ENCODE results near the gene SCN8A.

The SCN8A gene

DNA sequence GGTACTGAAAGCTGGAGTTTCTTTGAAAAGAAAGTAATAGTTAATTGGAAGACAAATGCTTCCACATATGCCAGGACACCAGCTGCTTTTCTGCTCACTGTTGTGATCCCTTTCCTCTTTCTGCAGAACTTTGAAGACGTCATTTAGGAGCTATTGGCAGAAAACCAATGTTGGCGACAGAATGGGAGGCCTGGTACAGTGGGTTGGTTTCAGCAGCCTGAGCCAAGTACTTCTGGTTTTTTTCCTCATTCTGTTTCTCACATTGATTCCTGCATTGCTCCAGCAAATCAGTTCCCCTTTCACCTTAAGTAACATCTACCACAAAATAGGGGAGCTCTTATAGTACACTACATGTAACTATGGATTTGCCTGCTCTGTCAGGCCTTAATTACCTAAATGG is 160.6 kb downstream of the SCN8A start:
- H3K27ac ChIP-seq (replicated peaks), result no peak overlapping the region
- TF ChIP-seq SPI1 (IDR thresholded peaks at IDR 0.05; ENCODE audit: borderline replicate concordance, low read depth) (peak; percentile 19; the same call in 1 of the 2 replicates), POLR2AphosphoS5 (IDR thresholded peaks at IDR 0.05; ENCODE audit: low read depth) (no peak)
- H3K27me3 ChIP-seq (ENCODE audit: insufficient read depth, poor library complexity, severe bottlenecking), result peaks cover 7% of the 10 kb centered on the region
- no peak overlapping the region for H3K4me3 ChIP-seq (replicated peaks; ENCODE audit: insufficient read depth, low read length)
- no peak for DNase-seq (ENCODE audit: low read depth in 1 of 2, low spot score in 1 of 2)

DNA sequence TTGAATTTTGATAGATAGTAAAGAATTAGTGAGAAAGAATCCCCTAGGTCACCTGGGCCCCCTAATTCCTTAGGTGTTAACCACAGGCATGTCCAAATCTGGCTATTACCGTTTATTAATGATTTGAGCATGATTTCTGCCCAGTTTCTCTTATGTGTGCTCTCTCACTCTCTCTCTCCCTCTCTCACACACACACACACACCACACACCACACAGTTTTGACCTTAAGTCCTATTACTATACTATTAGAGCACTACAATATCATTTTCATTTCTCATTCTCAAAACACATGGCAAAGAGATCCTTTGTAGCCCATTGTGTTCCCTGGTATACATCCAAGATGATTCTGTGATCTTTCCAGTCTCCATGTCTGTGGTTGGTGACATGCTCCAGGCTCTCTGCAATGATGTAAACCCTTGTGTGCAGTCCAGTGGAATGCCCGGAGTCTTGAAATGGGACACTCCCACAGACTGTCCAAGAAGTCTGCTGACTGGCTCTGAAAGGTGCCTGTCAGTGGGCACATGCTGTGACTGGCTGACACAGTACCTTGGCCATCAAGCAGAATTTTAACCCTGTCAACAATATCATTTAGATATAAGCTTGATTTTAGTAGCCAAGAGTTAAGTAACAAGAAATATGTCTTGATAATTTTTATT is 161.3 kb downstream of the SCN8A start:
- Histone ChIP-seq H3K27me3 (ENCODE audit: insufficient read depth, poor library complexity, severe bottlenecking) (peaks cover 5% of the 10 kb centered on the region), H3K27ac (replicated peaks) (no peak overlapping the region), H3K4me3 (replicated peaks; ENCODE audit: insufficient read depth, low read length) (no peak overlapping the region)
- no peak for TF ChIP-seq CTCF (IDR thresholded peaks at IDR 0.05; ENCODE audit: insufficient read depth, low read length)
- no peak for TF ChIP-seq SPI1 (IDR thresholded peaks at IDR 0.05; ENCODE audit: borderline replicate concordance, low read depth)
- TF ChIP-seq GABPA (IDR thresholded peaks at IDR 0.05; ENCODE audit: low read depth), result no peak
- no peak for TF ChIP-seq POLR2AphosphoS5 (IDR thresholded peaks at IDR 0.05; ENCODE audit: low read depth)
- TF ChIP-seq REST (IDR thresholded peaks at IDR 0.05; ENCODE audit: insufficient replicate concordance, low read depth), result no peak
- no peak for DNase-seq (ENCODE audit: low read depth in 1 of 2, low spot score in 1 of 2)

DNA sequence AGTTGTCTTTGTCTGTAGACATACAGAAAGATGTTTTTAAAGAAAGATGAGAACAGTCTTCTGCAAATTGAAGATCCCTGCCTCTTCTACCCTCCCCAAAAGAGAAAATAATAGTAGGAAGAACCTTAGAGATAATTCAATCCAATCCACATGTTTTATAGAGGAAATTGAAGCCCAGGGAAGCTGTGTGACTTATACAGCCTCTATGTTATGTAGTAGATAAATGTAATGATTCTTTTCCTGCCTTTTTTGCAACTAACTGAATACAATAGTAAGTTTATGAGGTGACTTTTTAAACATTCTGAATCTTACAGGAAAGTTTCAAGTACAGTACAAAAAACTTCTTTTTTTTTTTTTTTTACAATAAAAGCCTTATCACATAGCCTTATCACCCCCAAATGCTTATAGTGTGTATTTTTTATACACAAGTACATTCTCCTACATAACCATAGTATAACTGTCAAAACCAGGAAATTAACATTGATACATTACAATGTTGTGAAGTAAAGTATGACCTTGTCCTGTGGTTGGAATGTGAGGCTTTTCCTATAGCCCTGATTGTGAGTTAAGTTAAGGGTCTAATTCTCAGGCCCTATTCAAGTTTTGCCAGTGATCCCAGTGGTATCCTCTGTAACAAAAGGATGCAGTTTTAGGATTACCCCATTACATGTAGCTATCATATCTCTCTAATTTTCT is 163.1 kb downstream of the SCN8A start:
- peaks cover 2% of the 10 kb centered on the region for H3K27me3 ChIP-seq (ENCODE audit: insufficient read depth, poor library complexity, severe bottlenecking)
- DNase-seq (ENCODE audit: low read depth in 1 of 2, low spot score in 1 of 2), result no peak
- no peak overlapping the region for H3K27ac ChIP-seq (replicated peaks)
- no peak overlapping the region for H3K4me3 ChIP-seq (replicated peaks; ENCODE audit: insufficient read depth, low read length)
- TF ChIP-seq CTCF (IDR thresholded peaks at IDR 0.05; ENCODE audit: insufficient read depth, low read length), result no peak
- TF ChIP-seq GABPA (IDR thresholded peaks at IDR 0.05; ENCODE audit: low read depth), result no peak
- no peak for TF ChIP-seq SPI1 (IDR thresholded peaks at IDR 0.05; ENCODE audit: borderline replicate concordance, low read depth)
- TF ChIP-seq REST (IDR thresholded peaks at IDR 0.05; ENCODE audit: insufficient replicate concordance, low read depth), result no peak
- TF ChIP-seq POLR2AphosphoS5 (IDR thresholded peaks at IDR 0.05; ENCODE audit: low read depth), result no peak

DNA sequence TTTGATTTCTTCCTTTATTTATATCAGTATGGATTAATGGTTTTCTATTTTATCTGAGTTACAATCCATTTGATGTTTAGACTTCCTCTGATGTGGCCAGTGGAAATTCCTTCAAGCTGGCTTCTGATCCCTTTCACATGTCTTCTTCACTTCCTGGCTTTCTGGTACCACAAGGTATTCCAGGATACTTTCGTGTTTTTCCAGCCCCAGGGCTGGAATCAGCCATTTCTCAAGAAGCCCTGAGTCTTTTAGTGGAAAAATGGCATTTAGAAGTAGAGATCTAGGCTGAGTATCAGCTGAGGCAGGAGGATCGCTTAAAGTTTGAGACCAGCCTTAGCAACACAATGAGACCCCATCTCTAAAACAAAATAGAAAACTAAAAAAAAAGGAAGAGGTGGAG is 164.2 kb downstream of the SCN8A start:
- peaks cover 2% of the 10 kb centered on the region for H3K27me3 ChIP-seq (ENCODE audit: insufficient read depth, poor library complexity, severe bottlenecking)
- H3K27ac ChIP-seq (replicated peaks), result no peak overlapping the region
- TF ChIP-seq REST (IDR thresholded peaks at IDR 0.05; ENCODE audit: insufficient replicate concordance, low read depth) (no peak), SPI1 (IDR thresholded peaks at IDR 0.05; ENCODE audit: borderline replicate concordance, low read depth) (no peak), CTCF (IDR thresholded peaks at IDR 0.05; ENCODE audit: insufficient read depth, low read length) (no peak), POLR2AphosphoS5 (IDR thresholded peaks at IDR 0.05; ENCODE audit: low read depth) (no peak), GABPA (IDR thresholded peaks at IDR 0.05; ENCODE audit: low read depth) (no peak)
- DNase-seq (ENCODE audit: low read depth in 1 of 2, low spot score in 1 of 2), result no peak
- H3K4me3 ChIP-seq (replicated peaks; ENCODE audit: insufficient read depth, low read length), result no peak overlapping the region

Measured in HL-60 (cell line).